ENCODE results near the gene TSGA10.

The TSGA10 gene

GRCh38 chr2:99152199-99152895, 2.4 kb downstream of the TSGA10 start:
- no peak for DNase-seq

- no peak for DNase-seq
Observed at GRCh38 chr2:99150706-99151105, 4.0 kb downstream of the TSGA10 start.

- peak; percentile 91 for DNase-seq
Observed at GRCh38 chr2:99141110-99142108, 13.3 kb downstream of the TSGA10 start, which contains the start of gene C2orf15. Gene C2orf15, plus strand, starts transcription at chr2:99141707. Its CDS starts 8,852 bp downstream, at chr2:99150559.

GRCh38 chr2:99140860-99141109, 14.0 kb downstream of the TSGA10 start:
- no peak for DNase-seq

GRCh38 chr2:99140056-99140859, 14.5 kb downstream of the TSGA10 start:
- DNase-seq: no peak

GRCh38 chr2:99139003-99139402, 15.7 kb downstream of the TSGA10 start:
- no peak for DNase-seq

- DNase-seq: peak; percentile 85
Observed at GRCh38 chr2:99135044-99135556, 19.6 kb downstream of the TSGA10 start.

GRCh38 chr2:99127981-99128380, 26.8 kb downstream of the TSGA10 start:
- no peak for DNase-seq

GRCh38 chr2:99112617-99113016, 42.1 kb downstream of the TSGA10 start:
- no peak for DNase-seq

- no peak for DNase-seq
Observed at GRCh38 chr2:99111945-99112344, 42.8 kb downstream of the TSGA10 start.

GRCh38 chr2:99111236-99111635, 43.5 kb downstream of the TSGA10 start:
- DNase-seq: no peak

GRCh38 chr2:99106913-99107312, 47.8 kb downstream of the TSGA10 start:
- peak; percentile 49 for DNase-seq

GRCh38 chr2:99104006-99104405, 50.7 kb downstream of the TSGA10 start:
- DNase-seq: peak; percentile 16

GRCh38 chr2:99101697-99102096, 53.0 kb downstream of the TSGA10 start:
- DNase-seq: peak; percentile 20

GRCh38 chr2:99096728-99097127, 58.0 kb downstream of the TSGA10 start:
- no peak for DNase-seq

GRCh38 chr2:99088017-99088416, 66.7 kb downstream of the TSGA10 start:
- DNase-seq: peak; percentile 83

- no peak for DNase-seq
Observed at GRCh38 chr2:99086385-99086784, 68.4 kb downstream of the TSGA10 start.

GRCh38 chr2:99085421-99085820, 69.3 kb downstream of the TSGA10 start:
- peak; percentile 58 for DNase-seq

- DNase-seq: no peak
Observed at GRCh38 chr2:99084256-99084655, 70.5 kb downstream of the TSGA10 start.

GRCh38 chr2:99081891-99082290, 72.9 kb downstream of the TSGA10 start:
- no peak for DNase-seq

- no peak for DNase-seq
Observed at GRCh38 chr2:99079226-99079625, 75.5 kb downstream of the TSGA10 start.

GRCh38 chr2:99072551-99072950, 82.2 kb downstream of the TSGA10 start:
- no peak for DNase-seq

All from hematopoietic multipotent progenitor cell treated with erythropoietin and hydrocortisone succinate and interleukin-3 and kit ligand, for 8 days (in vitro differentiated cells).